HepG2 (cell line): ENCODE data around the gene LMNA. TPM values are rescaled to one million over a fixed set of nuclear protein-coding genes. Genes with fewer than 3 reads are reported as not detected.
A peak's percentile ranks its signal among the peaks of the same experiment; 100 is the strongest.

Experiments
- BORCS8-MEF2B ChIP-seq: sonication (generic); formaldehyde crosslinking; IDR thresholded peaks from 2 replicates; pipeline ENCODE4 v1.8.0; 2022; ENCODE audit warnings: mild to moderate bottlenecking, missing genetic modification reagents
- GABPA ChIP-seq, 2 experiments: IDR thresholded peaks; 2 replicates each; pipeline ENCODE4 v1.6.1; 2011 to 2016; ENCODE audit warnings: low read depth in 2 of 2, low read length in 1 of 2, missing biosample characterization in 1 of 2, missing genetic modification characterization in 1 of 2
- NFE2 ChIP-seq: sonication (generic); formaldehyde crosslinking; IDR thresholded peaks from 2 replicates; pipeline ENCODE4 v1.4.0; 2020; ENCODE audit warnings: missing genetic modification reagents
- NFKBIZ ChIP-seq: IDR thresholded peaks from 2 replicates; pipeline ENCODE4 v1.6.1; 2018; ENCODE audit warnings: missing genetic modification reagents, missing compliant biosample characterization
- PAWR ChIP-seq: sonication (generic); formaldehyde crosslinking; IDR thresholded peaks from 2 replicates; pipeline ENCODE4 v1.4.0; 2020; ENCODE audit warnings: missing genetic modification reagents, mild to moderate bottlenecking, borderline replicate concordance
- SATB2 ChIP-seq: sonication (generic); formaldehyde crosslinking; IDR thresholded peaks from 2 replicates; pipeline ENCODE4 v1.5.0; 2020; ENCODE audit warnings: missing genetic modification reagents
- SMYD3 ChIP-seq: sonication (generic); formaldehyde crosslinking; IDR thresholded peaks from 2 replicates; pipeline ENCODE4 v1.8.1; 2023; ENCODE audit warnings: mild to moderate bottlenecking, missing genetic modification reagents
- TCF7L2 ChIP-seq: IDR thresholded peaks from 2 replicates; pipeline ENCODE4 v1.6.1; 2011; ENCODE audit warnings: mild to moderate bottlenecking, low read depth, low read length, moderate library complexity
- USF2 ChIP-seq, 2 experiments: sonication (generic) in 1 of 2; formaldehyde crosslinking in 1 of 2; IDR thresholded peaks; 2 replicates each; pipeline versions ENCODE4 v1.5.1 to v1.6.1; 2011 to 2020; ENCODE audit warnings: borderline replicate concordance in 1 of 2, low read depth in 1 of 2, low read length in 1 of 2, mild to moderate bottlenecking in 1 of 2, missing genetic modification reagents in 1 of 2, moderate library complexity in 1 of 2
- ZHX2 ChIP-seq, 2 experiments: sonication (generic) in 1 of 2; formaldehyde crosslinking in 1 of 2; IDR thresholded peaks; 2 replicates each; pipeline versions ENCODE4 v1.6.1 to v1.9.0; 2014 to 2022; ENCODE audit warnings: antibody characterized with exemption in 1 of 2, borderline replicate concordance in 1 of 2, inconsistent platforms in 1 of 2, low read depth in 1 of 2, missing genetic modification reagents in 1 of 2
- ZNF124 ChIP-seq: sonication (generic); formaldehyde crosslinking; IDR thresholded peaks from 2 replicates; pipeline ENCODE4 v1.4.0; 2020; ENCODE audit warnings: missing genetic modification reagents
- ZNF280D ChIP-seq: sonication (generic); formaldehyde crosslinking; IDR thresholded peaks from 2 replicates; pipeline ENCODE4 v1.5.1; 2020; ENCODE audit warnings: mild to moderate bottlenecking, missing genetic modification reagents
- ZNF710 ChIP-seq: sonication (generic); formaldehyde crosslinking; IDR thresholded peaks from 2 replicates; pipeline ENCODE4 v1.5.0; 2020; ENCODE audit warnings: mild to moderate bottlenecking, missing genetic modification reagents, borderline replicate concordance
- ZNF737 ChIP-seq: sonication (generic); formaldehyde crosslinking; IDR thresholded peaks from 2 replicates; pipeline ENCODE4 v1.5.0; 2020; ENCODE audit warnings: missing genetic modification reagents, mild to moderate bottlenecking, borderline replicate concordance
- polyA plus RNA-seq, 8 experiments: library from polyadenylated mRNA; depleted of rRNA in 3 of 8; stranded (reverse) in 7 of 8; unstranded in 1 of 8; fragments of >200 nt; fragmentation: Illumina TruSeq in 4 of 8; extraction: Trizol in 4 of 8; gene quantifications; 2 replicates each; pipeline versions ENCODE4 v1.2.1 to v1.2.3, GENCODE V29; 2011 to 2016; ENCODE audit warnings: low read depth in 4 of 8, missing spikeins in 1 of 8, mixed read lengths in 1 of 8; ENCODE audit not compliant: insufficient read depth in 1 of 8
- total RNA-seq, 5 experiments: library from RNA; depleted of rRNA; stranded (reverse); fragments of >200 nt; fragmentation: Illumina TruSeq; extraction: Trizol; gene quantifications; 2 replicates each; pipeline ENCODE4 v1.2.3, GENCODE V29; 2016; ENCODE audit warnings: low read depth in 1 of 5

LMNA gene
- total and polyA plus RNA-seq, 2 of the 13 experiments (the other 11 are each of a cell fraction or from before 2014, with no cell fraction given), result 107 to 225 TPM

GRCh38 chr1:156096640-156097391 lies 17.7 kb upstream of the LMNA start (continued):
- no peak for TF ChIP-seq SMYD3 (CRISPR knock-in tag)
- no peak for TF ChIP-seq NFE2 (CRISPR knock-in tag)
- no peak for TF ChIP-seq ZNF737 (CRISPR knock-in tag)
- peak; percentile 18; the same call in 1 of the 2 replicates for TF ChIP-seq BORCS8-MEF2B (CRISPR knock-in tag)
- TF ChIP-seq NFKBIZ (CRISPR knock-in tag), result no peak
- no peak for TF ChIP-seq USF2 (IDR thresholded peaks at IDR 0.05; ENCODE audit: low read depth, low read length)
- no peak for TF ChIP-seq USF2 (CRISPR knock-in tag; IDR thresholded peaks at IDR 0.05; ENCODE audit: borderline replicate concordance)
- TF ChIP-seq ZNF280D (CRISPR knock-in tag), result no peak
- 0 out of 2 replicates have a peak, but pooled peaks have one; percentile 55 for TF ChIP-seq PAWR
- peak; percentile 49; the same call in 1 of the 2 replicates for TF ChIP-seq ZNF124
- TF ChIP-seq GABPA (IDR thresholded peaks at IDR 0.05; ENCODE audit: low read depth, low read length), result no peak
- no peak for TF ChIP-seq GABPA (CRISPR knock-in tag; IDR thresholded peaks at IDR 0.05; ENCODE audit: low read depth)
- TF ChIP-seq SATB2 (CRISPR knock-in tag), result no peak
- no peak for TF ChIP-seq ZHX2 (IDR thresholded peaks at IDR 0.05; ENCODE audit: low read depth)
- no peak for TF ChIP-seq ZHX2 (CRISPR knock-in tag; IDR thresholded peaks at IDR 0.05; ENCODE audit: borderline replicate concordance)
- TF ChIP-seq TCF7L2, result no peak
- TF ChIP-seq ZNF710 (CRISPR knock-in tag), result peak; percentile 46; the same call in 1 of the 2 replicates
